GM12801 (cell line): ENCODE measurements around the gene ZNF341.

Experiments
- CTCF ChIP-seq: IDR thresholded peaks from one replicate; pipeline ENCODE4 v1.5.1; 2011; ENCODE audit warnings: control low read depth; ENCODE audit not compliant: insufficient read length; ENCODE audit errors: extremely low read depth

The ZNF341 gene

GRCh38 chr20:33798444-33798843, 66.6 kb downstream of the ZNF341 start:
- TF ChIP-seq CTCF: no peak

GRCh38 chr20:33803921-33804337, 72.1 kb downstream of the ZNF341 start:
- TF ChIP-seq CTCF: no peak

GRCh38 chr20:33808388-33808787, 76.6 kb downstream of the ZNF341 start:
- TF ChIP-seq CTCF: no peak

- no peak for TF ChIP-seq CTCF
These were observed 78.5 kb downstream of the ZNF341 start for GRCh38 chr20:33810259-33810658.

- no peak for TF ChIP-seq CTCF
These were observed 79.3 kb downstream of the ZNF341 start, which contains the start of gene CHMP4B for GRCh38 chr20:33810885-33811775. TSS of gene CHMP4B (plus strand) at chr20:33811348. CDS start at chr20:33811469, 121 bp downstream.

GRCh38 chr20:33811776-33812151, 80.0 kb downstream of the ZNF341 start:
- no peak for TF ChIP-seq CTCF

- TF ChIP-seq CTCF: no peak
These were observed 80.5 kb downstream of the ZNF341 start for GRCh38 chr20:33812152-33812849.
